ENCODE measurements around the gene CSH1.

GRCh38 chr17:63914471-63914870, 18.1 kb upstream of the CSH1 start:
- TF ChIP-seq EZH2 (IDR thresholded peaks at IDR 0.05; ENCODE audit: borderline replicate concordance, low read depth, low read length, severe bottlenecking): no peak
- no peak for TF ChIP-seq CTCF (IDR thresholded peaks at IDR 0.05; ENCODE audit: borderline replicate concordance, extremely low read depth, low read length, poor library complexity, severe bottlenecking)

All from DND-41 (cell line).